DND-41 (cell line): ENCODE data around the gene RBM45.
"Not testable (repeated sequence)": the region's sequence is repeated elsewhere in the genome, so short reads cannot be mapped to it uniquely, and the experiment has no call there.

Experiments used
- ATAC-seq: fragments of 200-7000 bp; cut with Tn5 transposase; 3 replicates; pipeline ENCODE4 v1.9.1; 2021; ENCODE audit warnings: low read depth; ENCODE audit not compliant: insufficient read depth
- DNase-seq: peaks from one replicate; pipeline ENCODE4 v3.0.0-alpha.2; 2020
- H2AFZ ChIP-seq: 2 replicates; pipeline ENCODE4 v1.6.0; 2012; ENCODE audit warnings: low read depth, low read length
- H3K27ac ChIP-seq: 2 replicates; pipeline ENCODE4 v1.5.1; 2012; ENCODE audit warnings: low read length, inconsistent platforms
- H3K27me3 ChIP-seq: fragments of 200-600 bp; sonication (generic); 2 replicates; pipeline ENCODE4 v1.6.0; 2012; ENCODE audit warnings: low read length, mild to moderate bottlenecking, inconsistent platforms; ENCODE audit not compliant: insufficient read depth, poor library complexity
- H3K36me3 ChIP-seq: 2 replicates; pipeline ENCODE4 v1.5.1; 2012; ENCODE audit warnings: low read length, inconsistent platforms; ENCODE audit not compliant: insufficient read depth
- H3K4me1 ChIP-seq: 2 replicates; pipeline ENCODE4 v1.5.1; 2012; ENCODE audit warnings: mild to moderate bottlenecking, low read length; ENCODE audit not compliant: insufficient read depth
- H3K4me2 ChIP-seq: 2 replicates; pipeline ENCODE4 v1.6.0; 2012; ENCODE audit warnings: mild to moderate bottlenecking, moderate library complexity, low read length, inconsistent platforms; ENCODE audit not compliant: insufficient read depth
- H3K4me3 ChIP-seq, 2 experiments: fragments of 200-600 bp in 1 of 2; shearing (Covaris generic) in 1 of 2; 2 replicates each; pipeline ENCODE4 v1.5.1; 2012 to 2016; ENCODE audit warnings: inconsistent platforms in 2 of 2, low read length in 2 of 2, mild to moderate bottlenecking in 2 of 2, low read depth in 1 of 2, moderate library complexity in 1 of 2
- H3K79me2 ChIP-seq: 2 replicates; pipeline ENCODE4 v1.6.0; 2012; ENCODE audit warnings: low read length, inconsistent platforms; ENCODE audit not compliant: insufficient read depth
- H3K9ac ChIP-seq: 2 replicates; pipeline ENCODE4 v1.6.0; 2012; ENCODE audit warnings: low read depth, mild to moderate bottlenecking, inconsistent platforms, low read length, moderate library complexity
- H3K9me3 ChIP-seq: 2 replicates; pipeline ENCODE4 v1.5.1; 2012; ENCODE audit warnings: low read length, moderate library complexity, mild to moderate bottlenecking, inconsistent platforms; ENCODE audit not compliant: insufficient read depth, severe bottlenecking
- H4K20me1 ChIP-seq: 2 replicates; pipeline ENCODE4 v1.6.0; 2012; ENCODE audit warnings: low read length; ENCODE audit not compliant: insufficient read depth
- CTCF ChIP-seq: IDR thresholded peaks from 2 replicates; pipeline ENCODE4 v1.5.1; 2012; ENCODE audit warnings: borderline replicate concordance, low read length, moderate library complexity, mild to moderate bottlenecking; ENCODE audit not compliant: poor library complexity, severe bottlenecking; ENCODE audit errors: extremely low read depth
- EZH2 ChIP-seq: IDR thresholded peaks from 3 replicates; pipeline ENCODE4 v1.6.1; 2012; ENCODE audit warnings: borderline replicate concordance, low read depth, mild to moderate bottlenecking, moderate library complexity, low read length, inconsistent platforms; ENCODE audit not compliant: severe bottlenecking

RBM45 gene

GRCh38 chr2:178152977-178153376 lies 40.7 kb downstream of the RBM45 start:
- no peak overlapping the region for H3K9ac ChIP-seq
- H3K4me1 ChIP-seq = no peaks in the 10 kb centered on the region
- no peaks in the 10 kb centered on the region for H3K9me3 ChIP-seq
- H3K36me3 ChIP-seq = no peaks in the 10 kb centered on the region
- no peak overlapping the region for H3K4me3 ChIP-seq
- no peak overlapping the region for H3K27ac ChIP-seq
- no peaks in the 10 kb centered on the region for H4K20me1 ChIP-seq
- no peaks in the 10 kb centered on the region for H3K79me2 ChIP-seq
- DNase-seq (no peak), ATAC-seq (no peak)
- no peaks in the 10 kb centered on the region for H3K27me3 ChIP-seq
- no peak overlapping the region for H3K4me2 ChIP-seq
- no peak for TF ChIP-seq CTCF
- H2AFZ ChIP-seq = no peak overlapping the region

GRCh38 chr2:178153878-178154277 lies 41.6 kb downstream of the RBM45 start:
- not testable (repeated sequence) for H3K79me2 ChIP-seq, ATAC-seq, H2AFZ ChIP-seq, DNase-seq, H3K27ac ChIP-seq, H3K4me2 ChIP-seq, H3K9ac ChIP-seq, H3K27me3 ChIP-seq, H3K4me3 ChIP-seq, H3K4me1 ChIP-seq, H3K36me3 ChIP-seq, H4K20me1 ChIP-seq, H3K9me3 ChIP-seq

GRCh38 chr2:178155524-178155923 lies 43.3 kb downstream of the RBM45 start:
- Histone ChIP-seq H3K36me3 (no peaks in the 10 kb centered on the region), H3K27ac (no peak overlapping the region)
- no peak for DNase-seq

GRCh38 chr2:178157574-178157973 lies 45.3 kb downstream of the RBM45 start:
- H3K9me3 ChIP-seq = no peaks in the 10 kb centered on the region
- H3K36me3 ChIP-seq = no peaks in the 10 kb centered on the region
- peaks cover 4% of the 10 kb centered on the region for H3K27me3 ChIP-seq
- H2AFZ ChIP-seq = no peak overlapping the region
- no peak for ATAC-seq
- H4K20me1 ChIP-seq = no peaks in the 10 kb centered on the region
- no peak for DNase-seq
- no peak overlapping the region for H3K9ac ChIP-seq
- no peak overlapping the region for H3K27ac ChIP-seq
- no peaks in the 10 kb centered on the region for H3K4me1 ChIP-seq
- H3K4me2 ChIP-seq = no peak overlapping the region
- no peaks in the 10 kb centered on the region for H3K79me2 ChIP-seq
- no peak overlapping the region for H3K4me3 ChIP-seq
- TF ChIP-seq CTCF (no peak), EZH2 (no peak)

More at GRCh38 chr2:178155524-178155923, 43.3 kb downstream of the RBM45 start:
- H4K20me1 ChIP-seq = no peaks in the 10 kb centered on the region
- no peak for TF ChIP-seq CTCF
- no peak for TF ChIP-seq EZH2
- peaks cover 4% of the 10 kb centered on the region for H3K27me3 ChIP-seq
- H3K4me3 ChIP-seq = no peak overlapping the region
- H3K4me2 ChIP-seq = no peak overlapping the region
- ATAC-seq = no peak
- H3K9ac ChIP-seq = no peak overlapping the region
- H3K9me3 ChIP-seq = no peaks in the 10 kb centered on the region
- H3K4me1 ChIP-seq = no peaks in the 10 kb centered on the region
- H2AFZ ChIP-seq = no peak overlapping the region
- no peaks in the 10 kb centered on the region for H3K79me2 ChIP-seq
